ENCODE data around the gene CBX4.
A peak's percentile ranks its signal among the peaks of the same experiment; 100 is the strongest.

CBX4 gene

GRCh38 chr17:79797492-79798298 lies 41.5 kb downstream of the CBX4 start:
- Histone ChIP-seq H2AFZ (ENCODE audit: low read depth, low read length, severe bottlenecking) (no peak overlapping the region), H3K9ac (ENCODE audit: low read length) (peak overlapping the region; percentile 50), H3K27me3 (ENCODE audit: low read length) (no peaks in the 10 kb centered on the region)

DNA sequence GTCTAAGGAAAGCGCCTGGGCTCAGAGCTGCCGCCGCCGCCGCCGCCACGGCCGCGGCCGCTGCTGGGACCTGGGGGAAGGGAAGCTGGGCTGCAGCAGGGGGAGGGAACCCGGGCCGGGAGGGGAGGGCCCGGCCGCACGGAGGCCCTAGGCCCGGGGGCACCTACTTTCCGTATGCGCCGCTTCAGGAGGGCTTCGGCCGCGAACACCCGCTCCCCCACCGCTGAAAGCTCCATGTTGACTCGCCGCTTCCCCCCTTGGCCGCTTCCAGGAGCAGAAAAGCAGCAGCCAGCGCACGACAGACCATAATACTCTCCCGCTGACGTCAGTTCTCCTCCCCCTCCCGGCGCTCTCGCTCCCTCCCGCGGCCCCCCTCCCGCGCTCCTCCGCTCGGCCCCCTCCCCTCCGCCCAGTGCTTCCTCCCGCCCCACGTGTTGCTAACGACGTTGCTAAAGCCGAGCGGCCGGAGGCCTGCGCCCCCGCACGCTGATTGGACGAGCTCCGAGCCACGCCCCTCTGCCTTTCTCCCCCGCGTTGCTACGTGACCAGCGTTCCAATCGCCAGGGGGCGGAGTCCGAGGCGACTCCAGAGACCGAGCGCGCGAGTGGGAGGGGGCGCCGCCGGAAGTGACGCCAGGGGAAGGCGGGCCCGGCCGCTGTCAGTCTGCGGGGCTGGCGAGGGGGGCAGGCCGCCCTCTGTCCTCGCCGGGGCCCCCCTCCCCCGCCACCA lies 42.3 kb downstream of the CBX4 start, which contains the start of gene CBX8:
Gene CBX8, minus strand, starts transcription at position 315 of the 729 bp plus-strand sequence. Its CDS starts 79 bp downstream, at position 236.
- peaks cover 6% of the 10 kb centered on the region for H3K79me2 ChIP-seq (ENCODE audit: insufficient read depth, low read length)
- H2AFZ ChIP-seq (ENCODE audit: low read depth, low read length, severe bottlenecking) = peak within 1 kb of the TSS; percentile 61
- H3K27me3 ChIP-seq (ENCODE audit: low read length) = no peaks in the 10 kb centered on the region
- peak within 1 kb of the TSS; percentile 85 for H3K9ac ChIP-seq (ENCODE audit: low read length)
- no peaks in the 10 kb centered on the region for H4K20me1 ChIP-seq (ENCODE audit: low read depth, low read length)
- H3K36me3 ChIP-seq (ENCODE audit: low read length) = no peaks in the 10 kb centered on the region
- no peaks in the 10 kb centered on the region for H3F3A ChIP-seq (ENCODE audit: insufficient read depth)
- H3K9me3 ChIP-seq (ENCODE audit: insufficient read depth, low read length) = no peaks in the 10 kb centered on the region
- H3K27ac ChIP-seq (ENCODE audit: low read depth, low read length) = peak within 1 kb of the TSS; percentile 67
- TF ChIP-seq EZH2phosphoT487 (conservative IDR thresholded peaks at IDR 0.05; ENCODE audit: low read length) (no peak), CTCF (IDR thresholded peaks at IDR 0.05; ENCODE audit: insufficient read depth, low read length, poor library complexity, severe bottlenecking) (no peak)
- peak within 1 kb of the TSS; percentile 76 for H3K4me2 ChIP-seq (ENCODE audit: low read depth, low read length, poor library complexity, severe bottlenecking)
- H3K4me3 ChIP-seq (ENCODE audit: insufficient read depth, low read length, poor library complexity, severe bottlenecking) = peak within 1 kb of the TSS; percentile 93
- H3K9me2 ChIP-seq (replicated peaks; ENCODE audit: insufficient read depth, low read length) = no peaks in the 10 kb centered on the region

More at GRCh38 chr17:79797492-79798298, 41.5 kb downstream of the CBX4 start:
- peak overlapping the region; percentile 44 for H3K4me3 ChIP-seq (ENCODE audit: insufficient read depth, low read length, poor library complexity, severe bottlenecking)
- peaks cover 6% of the 10 kb centered on the region for H3K79me2 ChIP-seq (ENCODE audit: insufficient read depth, low read length)
- H4K20me1 ChIP-seq (ENCODE audit: low read depth, low read length) = no peaks in the 10 kb centered on the region
- peak overlapping the region; percentile 57 for H3K4me2 ChIP-seq (ENCODE audit: low read depth, low read length, poor library complexity, severe bottlenecking)
- no peaks in the 10 kb centered on the region for H3F3A ChIP-seq (ENCODE audit: insufficient read depth)
- no peaks in the 10 kb centered on the region for H3K36me3 ChIP-seq (ENCODE audit: low read length)
- TF ChIP-seq EZH2phosphoT487 (conservative IDR thresholded peaks at IDR 0.05; ENCODE audit: low read length) (no peak), CTCF (IDR thresholded peaks at IDR 0.05; ENCODE audit: insufficient read depth, low read length, poor library complexity, severe bottlenecking) (no peak)
- no peaks in the 10 kb centered on the region for H3K9me2 ChIP-seq (replicated peaks; ENCODE audit: insufficient read depth, low read length)
- H3K9me3 ChIP-seq (ENCODE audit: insufficient read depth, low read length) = no peaks in the 10 kb centered on the region
- H3K27ac ChIP-seq (ENCODE audit: low read depth, low read length) = no peak overlapping the region

DNA sequence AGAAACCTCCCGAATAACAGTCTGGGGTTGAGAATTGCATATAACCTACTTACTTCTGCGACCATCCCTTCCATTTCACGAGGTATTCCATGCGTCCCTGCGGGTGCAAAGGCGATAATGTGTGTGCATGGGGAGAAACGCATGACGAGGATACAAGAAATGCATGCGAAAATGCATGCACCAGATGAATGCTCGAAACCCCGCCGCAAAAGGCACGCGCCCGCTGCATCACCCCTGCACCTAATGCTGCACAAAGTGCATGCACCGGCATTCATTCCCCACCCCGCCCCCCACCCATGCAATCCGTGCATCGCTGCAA lies 42.8 kb downstream of the CBX4 start:
- TF ChIP-seq EZH2phosphoT487 (conservative IDR thresholded peaks at IDR 0.05; ENCODE audit: low read length) = no peak
- no peak for TF ChIP-seq CTCF (IDR thresholded peaks at IDR 0.05; ENCODE audit: insufficient read depth, low read length, poor library complexity, severe bottlenecking)
- Histone ChIP-seq H4K20me1 (ENCODE audit: low read depth, low read length) (no peaks in the 10 kb centered on the region), H3K27ac (ENCODE audit: low read depth, low read length) (peak overlapping the region; percentile 67), H3K36me3 (ENCODE audit: low read length) (no peaks in the 10 kb centered on the region), H3K79me2 (ENCODE audit: insufficient read depth, low read length) (peaks cover 6% of the 10 kb centered on the region), H3K4me2 (ENCODE audit: low read depth, low read length, poor library complexity, severe bottlenecking) (peak overlapping the region; percentile 76), H3K27me3 (ENCODE audit: low read length) (no peaks in the 10 kb centered on the region), H3K9me3 (ENCODE audit: insufficient read depth, low read length) (no peaks in the 10 kb centered on the region), H3F3A (ENCODE audit: insufficient read depth) (no peaks in the 10 kb centered on the region), H3K9ac (ENCODE audit: low read length) (peak overlapping the region; percentile 85), H3K4me3 (ENCODE audit: insufficient read depth, low read length, poor library complexity, severe bottlenecking) (peak overlapping the region; percentile 93), H3K9me2 (replicated peaks; ENCODE audit: insufficient read depth, low read length) (no peaks in the 10 kb centered on the region), H2AFZ (ENCODE audit: low read depth, low read length, severe bottlenecking) (peak overlapping the region; percentile 61)

All from SU-DHL-6 (cell line).